ENCODE results near the gene TTLL11.

TTLL11 gene

GRCh38 chr9:121772600-121773285 is 320.4 kb downstream of the TTLL11 start:
- DNase-seq (ENCODE audit: low spot score), result no peak

All from hematopoietic multipotent progenitor cell treated with erythropoietin and hydrocortisone succinate and interleukin-3 and kit ligand, for 15 days (in vitro differentiated cells).